ENCODE measurements around the gene KDM1A.

The KDM1A gene

DNA sequence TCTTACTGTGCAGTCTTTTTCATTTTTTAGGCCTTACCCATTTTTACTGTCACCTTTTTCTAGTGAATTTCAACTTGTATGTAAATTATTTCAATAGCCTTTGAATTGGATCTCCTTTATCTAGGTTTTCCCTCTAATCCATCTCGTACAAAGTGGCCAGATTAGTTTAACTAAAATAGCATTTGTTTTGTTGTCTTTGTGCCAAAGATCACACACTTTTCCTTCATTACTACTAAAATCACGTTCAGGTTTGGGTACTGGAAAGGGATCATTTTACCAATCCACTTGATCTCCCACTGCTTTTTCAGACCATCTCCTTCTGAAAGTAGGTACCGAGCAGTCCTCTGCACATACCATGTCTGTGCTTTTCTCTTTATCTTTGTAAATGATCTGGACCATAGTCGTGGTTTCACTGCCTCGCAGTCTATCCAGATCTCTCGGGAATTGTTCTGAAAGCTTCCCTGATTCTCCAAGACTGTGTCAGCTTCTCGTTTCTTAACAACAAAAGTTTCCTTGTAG, 20.1 kb downstream of the KDM1A start:
- no peaks in the 10 kb centered on the region for H3F3A ChIP-seq (ENCODE audit: insufficient read depth, low read length)
- no peaks in the 10 kb centered on the region for H3K27me3 ChIP-seq (replicated peaks; ENCODE audit: insufficient read depth, low read length)
- H3K9me3 ChIP-seq (replicated peaks; ENCODE audit: insufficient read depth, low read length): no peaks in the 10 kb centered on the region
- no peak overlapping the region for H3K4me3 ChIP-seq (ENCODE audit: low read length)
- H4K20me1 ChIP-seq (ENCODE audit: insufficient read depth, low read length): no peaks in the 10 kb centered on the region
- DNase-seq: no peak
- H3K4me1 ChIP-seq (ENCODE audit: low read length): no peaks in the 10 kb centered on the region
- no peak overlapping the region for H3K27ac ChIP-seq (ENCODE audit: low read length)
- TF ChIP-seq EZH2 (optimal IDR thresholded peaks at IDR 0.05; ENCODE audit: low read depth, low read length) (no peak), EZH2phosphoT487 (IDR thresholded peaks at IDR 0.05; ENCODE audit: low read length) (no peak)
- TF ChIP-seq, protein P1, sequence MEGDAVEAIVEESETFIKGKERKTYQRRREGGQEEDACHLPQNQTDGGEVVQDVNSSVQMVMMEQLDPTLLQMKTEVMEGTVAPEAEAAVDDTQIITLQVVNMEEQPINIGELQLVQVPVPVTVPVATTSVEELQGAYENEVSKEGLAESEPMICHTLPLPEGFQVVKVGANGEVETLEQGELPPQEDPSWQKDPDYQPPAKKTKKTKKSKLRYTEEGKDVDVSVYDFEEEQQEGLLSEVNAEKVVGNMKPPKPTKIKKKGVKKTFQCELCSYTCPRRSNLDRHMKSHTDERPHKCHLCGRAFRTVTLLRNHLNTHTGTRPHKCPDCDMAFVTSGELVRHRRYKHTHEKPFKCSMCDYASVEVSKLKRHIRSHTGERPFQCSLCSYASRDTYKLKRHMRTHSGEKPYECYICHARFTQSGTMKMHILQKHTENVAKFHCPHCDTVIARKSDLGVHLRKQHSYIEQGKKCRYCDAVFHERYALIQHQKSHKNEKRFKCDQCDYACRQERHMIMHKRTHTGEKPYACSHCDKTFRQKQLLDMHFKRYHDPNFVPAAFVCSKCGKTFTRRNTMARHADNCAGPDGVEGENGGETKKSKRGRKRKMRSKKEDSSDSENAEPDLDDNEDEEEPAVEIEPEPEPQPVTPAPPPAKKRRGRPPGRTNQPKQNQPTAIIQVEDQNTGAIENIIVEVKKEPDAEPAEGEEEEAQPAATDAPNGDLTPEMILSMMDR (IDR thresholded peaks at IDR 0.05; ENCODE audit: low read length): no peak
- no peaks in the 10 kb centered on the region for H3K36me3 ChIP-seq (replicated peaks; ENCODE audit: insufficient read depth, low read length)
- H3K4me2 ChIP-seq (ENCODE audit: low read depth, low read length): no peak overlapping the region
- H3K9me2 ChIP-seq (replicated peaks; ENCODE audit: insufficient read depth, low read length): no peaks in the 10 kb centered on the region
- no peak overlapping the region for H3K9ac ChIP-seq (ENCODE audit: low read length)
- 0 out of 2 replicates have a peak, but pooled peaks cover 9% of the 10 kb centered on the region for H3K79me2 ChIP-seq (ENCODE audit: low read length)
- H2AFZ ChIP-seq (ENCODE audit: low read length): no peak overlapping the region

DNA sequence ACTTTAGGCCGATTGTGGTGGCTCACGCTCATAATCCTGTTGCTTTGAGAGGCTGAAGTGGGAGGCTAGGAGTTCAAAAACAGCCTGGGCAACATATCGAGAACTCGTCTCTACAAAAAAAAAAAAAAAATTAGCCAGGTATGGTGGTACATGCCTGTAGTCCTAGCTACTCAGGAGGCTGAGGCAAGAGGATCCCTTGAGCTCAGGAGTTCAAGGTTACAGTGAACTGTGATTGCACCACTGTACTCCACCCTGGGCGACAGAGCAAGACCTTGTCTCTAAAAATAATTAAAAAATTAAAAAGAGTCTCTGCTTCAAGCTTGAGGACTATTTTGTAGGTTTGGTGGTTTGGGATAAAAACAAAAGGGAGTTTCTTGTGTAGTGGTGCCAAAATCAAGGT, 21.2 kb downstream of the KDM1A start:
- no peak overlapping the region for H2AFZ ChIP-seq (ENCODE audit: low read length)
- H3K9me2 ChIP-seq (replicated peaks; ENCODE audit: insufficient read depth, low read length): no peaks in the 10 kb centered on the region
- TF ChIP-seq EZH2phosphoT487 (IDR thresholded peaks at IDR 0.05; ENCODE audit: low read length) (no peak), EZH2 (optimal IDR thresholded peaks at IDR 0.05; ENCODE audit: low read depth, low read length) (no peak)
- TF ChIP-seq, protein P1 (IDR thresholded peaks at IDR 0.05; ENCODE audit: low read length): no peak
- H3K79me2 ChIP-seq (ENCODE audit: low read length): 0 out of 2 replicates have a peak, but pooled peaks cover 4% of the 10 kb centered on the region
- no peak for DNase-seq
- H3F3A ChIP-seq (ENCODE audit: insufficient read depth, low read length): no peaks in the 10 kb centered on the region
- no peaks in the 10 kb centered on the region for H3K27me3 ChIP-seq (replicated peaks; ENCODE audit: insufficient read depth, low read length)
- H3K4me3 ChIP-seq (ENCODE audit: low read length): no peak overlapping the region
- no peak overlapping the region for H3K27ac ChIP-seq (ENCODE audit: low read length)
- H3K9me3 ChIP-seq (replicated peaks; ENCODE audit: insufficient read depth, low read length): no peaks in the 10 kb centered on the region
- no peak overlapping the region for H3K9ac ChIP-seq (ENCODE audit: low read length)
- H3K4me2 ChIP-seq (ENCODE audit: low read depth, low read length): no peak overlapping the region
- no peaks in the 10 kb centered on the region for H3K4me1 ChIP-seq (ENCODE audit: low read length)
- H3K36me3 ChIP-seq (replicated peaks; ENCODE audit: insufficient read depth, low read length): no peaks in the 10 kb centered on the region
- H4K20me1 ChIP-seq (ENCODE audit: insufficient read depth, low read length): no peaks in the 10 kb centered on the region

DNA sequence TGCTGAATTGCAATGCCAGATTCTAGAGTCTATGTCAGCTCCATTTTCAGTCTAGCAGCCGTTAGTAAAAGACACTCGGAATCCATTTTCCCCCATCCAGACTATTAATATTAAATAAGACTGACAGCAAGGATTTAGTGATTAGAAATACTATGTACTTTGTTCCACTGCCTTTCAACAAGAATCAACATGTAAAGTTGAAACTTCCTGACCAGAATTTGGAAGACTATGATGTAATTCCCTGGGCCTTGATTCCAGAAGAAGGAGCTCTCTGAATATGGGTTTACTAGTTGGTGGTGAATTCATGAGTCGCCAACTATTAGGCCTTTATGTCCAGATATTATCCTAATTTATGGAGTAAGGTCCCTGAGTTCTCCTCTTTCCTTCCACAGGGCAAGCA, 24.8 kb downstream of the KDM1A start:
- no peak for TF ChIP-seq EZH2 (optimal IDR thresholded peaks at IDR 0.05; ENCODE audit: low read depth, low read length)
- TF ChIP-seq, protein P1 (IDR thresholded peaks at IDR 0.05; ENCODE audit: low read length): no peak
- TF ChIP-seq EZH2phosphoT487 (IDR thresholded peaks at IDR 0.05; ENCODE audit: low read length): no peak
- no peaks in the 10 kb centered on the region for H4K20me1 ChIP-seq (ENCODE audit: insufficient read depth, low read length)
- H2AFZ ChIP-seq (ENCODE audit: low read length): no peak overlapping the region
- H3K4me2 ChIP-seq (ENCODE audit: low read depth, low read length): no peak overlapping the region
- H3F3A ChIP-seq (ENCODE audit: insufficient read depth, low read length): no peaks in the 10 kb centered on the region
- no peak overlapping the region for H3K27ac ChIP-seq (ENCODE audit: low read length)
- H3K9me2 ChIP-seq (replicated peaks; ENCODE audit: insufficient read depth, low read length): no peaks in the 10 kb centered on the region
- no peak overlapping the region for H3K9ac ChIP-seq (ENCODE audit: low read length)
- H3K36me3 ChIP-seq (replicated peaks; ENCODE audit: insufficient read depth, low read length): no peaks in the 10 kb centered on the region
- no peak overlapping the region for H3K4me3 ChIP-seq (ENCODE audit: low read length)
- H3K27me3 ChIP-seq (replicated peaks; ENCODE audit: insufficient read depth, low read length): no peaks in the 10 kb centered on the region
- H3K9me3 ChIP-seq (replicated peaks; ENCODE audit: insufficient read depth, low read length): no peaks in the 10 kb centered on the region
- DNase-seq: no peak
- no peaks in the 10 kb centered on the region for H3K4me1 ChIP-seq (ENCODE audit: low read length)
- H3K79me2 ChIP-seq (ENCODE audit: low read length): no peaks in the 10 kb centered on the region

All from MM.1S (cell line).